GM23338 (cell line): ENCODE measurements around the gene PDE3A. TPM values are rescaled to one million over a fixed set of nuclear protein-coding genes. Genes with fewer than 3 reads are reported as not detected.

Experiments
- ATAC-seq: fragments of 200-7000 bp; cut with Tn5 transposase; 3 replicates; pipeline ENCODE4 v1.9.1; 2020
- DNase-seq: peaks from one replicate; pipeline ENCODE4 v3.0.0-alpha.2; 2015; ENCODE audit warnings: low spot score
- H2AFZ ChIP-seq: fragments of 200-600 bp; sonication (generic); 2 replicates; pipeline ENCODE4 v1.8.0; 2016; ENCODE audit warnings: antibody characterized with exemption, mild to moderate bottlenecking, moderate library complexity
- H3F3A ChIP-seq: fragments of 200-600 bp; sonication (generic); replicated peaks from 2 replicates; pipeline ENCODE4 v1.8.0; 2017; ENCODE audit warnings: antibody characterized with exemption, mixed run types, low read depth
- H3K27ac ChIP-seq: fragments of 200-600 bp; sonication (generic); 2 replicates; pipeline ENCODE4 v1.6.1; 2016; ENCODE audit warnings: low read depth
- H3K27me3 ChIP-seq: fragments of 200-600 bp; sonication (generic); 2 replicates; pipeline ENCODE4 v1.8.0; 2016; ENCODE audit warnings: mild to moderate bottlenecking, mixed run types, moderate library complexity; ENCODE audit not compliant: insufficient read depth
- H3K36me3 ChIP-seq: fragments of 200-600 bp; sonication (generic); 2 replicates; pipeline ENCODE4 v1.8.0; 2016; ENCODE audit warnings: mild to moderate bottlenecking; ENCODE audit not compliant: insufficient read depth
- H3K4me1 ChIP-seq: fragments of 200-600 bp; sonication (generic); 2 replicates; pipeline ENCODE4 v1.8.0; 2016; ENCODE audit warnings: mild to moderate bottlenecking, moderate library complexity; ENCODE audit not compliant: insufficient read depth
- H3K4me2 ChIP-seq: fragments of 200-600 bp; sonication (generic); 2 replicates; pipeline ENCODE4 v1.7.1; 2017; ENCODE audit warnings: mixed run types
- H3K4me3 ChIP-seq: fragments of 200-600 bp; sonication (generic); 2 replicates; pipeline ENCODE4 v1.6.1; 2016; ENCODE audit warnings: mixed run types
- H3K79me2 ChIP-seq: fragments of 200-600 bp; sonication (generic); replicated peaks from 2 replicates; pipeline ENCODE4 v1.8.0; 2017; ENCODE audit warnings: mild to moderate bottlenecking; ENCODE audit not compliant: insufficient read depth
- H3K9me2 ChIP-seq: fragments of 200-600 bp; sonication (generic); 2 replicates; pipeline ENCODE4 v1.8.0; 2017; ENCODE audit not compliant: insufficient read depth
- H4K20me1 ChIP-seq: fragments of 200-600 bp; sonication (generic); replicated peaks from 2 replicates; pipeline ENCODE4 v1.8.0; 2017; ENCODE audit warnings: mild to moderate bottlenecking; ENCODE audit not compliant: insufficient read depth
- H3K27ac Mint-ChIP-seq: 2 replicates; pipeline ENCODE4 v1.8.0; 2020; ENCODE audit warnings: inconsistent platforms, mild to moderate bottlenecking, moderate library complexity, mixed read lengths
- H3K27me3 Mint-ChIP-seq: 3 replicates; pipeline ENCODE4 v1.8.0; 2022; ENCODE audit warnings: low read depth, mild to moderate bottlenecking, moderate library complexity, mixed read lengths, inconsistent platforms; ENCODE audit not compliant: insufficient read depth, poor library complexity
- H3K36me3 Mint-ChIP-seq: 3 replicates; pipeline ENCODE4 v1.8.0; 2021; ENCODE audit warnings: low read depth, mild to moderate bottlenecking, inconsistent platforms, moderate library complexity, mixed read lengths
- H3K4me1 Mint-ChIP-seq: 3 replicates; pipeline ENCODE4 v1.8.0; 2020; ENCODE audit warnings: mild to moderate bottlenecking, inconsistent platforms, mixed read lengths
- H3K4me3 Mint-ChIP-seq: 3 replicates; pipeline ENCODE4 v1.8.0; 2021; ENCODE audit warnings: moderate library complexity, mild to moderate bottlenecking, inconsistent platforms, mixed read lengths
- H3K9me3 Mint-ChIP-seq: 3 replicates; pipeline ENCODE4 v1.8.0; 2020; ENCODE audit warnings: moderate library complexity, mild to moderate bottlenecking, inconsistent platforms, mixed read lengths
- CREB1 ChIP-seq: fragments of 250-450 bp; sonication (Bioruptor Pico); IDR thresholded peaks from 2 replicates; pipeline ENCODE4 v1.5.0; 2020; ENCODE audit warnings: low read depth, mild to moderate bottlenecking, moderate library complexity
- ETS1 ChIP-seq: IDR thresholded peaks from 2 replicates; pipeline ENCODE4 v1.6.1; 2016; ENCODE audit warnings: antibody characterized with exemption
- EZH2 ChIP-seq: fragments of 200-600 bp; sonication (generic); IDR thresholded peaks from one replicate; pipeline ENCODE4 v1.8.0; 2017; ENCODE audit warnings: antibody characterized with exemption, mild to moderate bottlenecking, low read depth; ENCODE audit not compliant: unreplicated experiment
- EZH2phosphoT487 ChIP-seq: fragments of 200-600 bp; sonication (generic); IDR thresholded peaks from one replicate; pipeline ENCODE4 v1.8.1; 2018; ENCODE audit warnings: antibody characterized with exemption; ENCODE audit not compliant: unreplicated experiment
- JUNB ChIP-seq: IDR thresholded peaks from one replicate; pipeline ENCODE4 v1.6.1; 2016; ENCODE audit warnings: antibody characterized with exemption; ENCODE audit not compliant: unreplicated experiment
- NANOG ChIP-seq: IDR thresholded peaks from 2 replicates; pipeline ENCODE4 v1.6.1; 2016; ENCODE audit warnings: antibody characterized with exemption, borderline replicate concordance
- POLR2AphosphoS5 ChIP-seq: IDR thresholded peaks from 2 replicates; pipeline ENCODE4 v1.6.1; 2016; ENCODE audit warnings: antibody characterized with exemption, low read depth
- STAT1 ChIP-seq: IDR thresholded peaks from one replicate; pipeline ENCODE4 v1.6.1; 2016; ENCODE audit warnings: antibody characterized with exemption; ENCODE audit not compliant: unreplicated experiment
- ZNF114 ChIP-seq: fragments of 250-450 bp; sonication (Bioruptor Pico); IDR thresholded peaks from 2 replicates; pipeline ENCODE4 v1.5.0; 2020; ENCODE audit warnings: mild to moderate bottlenecking, moderate library complexity
- ZNF331 ChIP-seq: fragments of 250-450 bp; sonication (Bioruptor Pico); IDR thresholded peaks from 2 replicates; pipeline ENCODE4 v1.5.0; 2020; ENCODE audit warnings: low read depth, mild to moderate bottlenecking, moderate library complexity
- polyA plus RNA-seq: library from polyadenylated mRNA; unstranded; fragments of >200 nt; fragmentation: Nextera tagmentation; extraction: Ambion mirVana; gene quantifications from 2 replicates; pipeline ENCODE4 v1.2.1, GENCODE V29; 2016
- total RNA-seq: library from RNA; depleted of rRNA; stranded (reverse); fragments of >200 nt; shearing (Covaris generic); gene quantifications from 2 replicates; pipeline ENCODE4 v1.2.3, GENCODE V29; 2014
- TF ChIP-seq, protein P1 (sequence below): IDR thresholded peaks from one replicate; pipeline ENCODE4 v1.6.1; 2018; ENCODE audit warnings: antibody characterized with exemption; ENCODE audit not compliant: unreplicated experiment
- TF ChIP-seq, protein P2 (sequence below), 2 experiments: fragments of 200-600 bp in 1 of 2; sonication (generic) in 1 of 2; conservative IDR thresholded peaks; 2 replicates each; pipeline versions ENCODE4 v1.5.1 to v1.6.1; 2016 to 2017; ENCODE audit warnings: antibody characterized with exemption in 2 of 2, low read depth in 2 of 2, mild to moderate bottlenecking in 2 of 2, moderate library complexity in 1 of 2
- TF ChIP-seq, protein P3 (sequence below): fragments of 250-450 bp; sonication (Bioruptor Pico); IDR thresholded peaks from 2 replicates; pipeline ENCODE4 v1.5.0; 2020; ENCODE audit warnings: mild to moderate bottlenecking, moderate library complexity

PDE3A gene
- total and polyA plus RNA-seq, 2 experiments from 2014 or later: 2.7 to 9.2 TPM

- Mint-ChIP-seq H3K4me1 (peaks cover 27% of the 10 kb centered on the region), H3K27me3 (peaks cover 3% of the 10 kb centered on the region), H3K4me3 (no peak overlapping the region), H3K9me3 (no peaks in the 10 kb centered on the region), H3K36me3 (peaks cover 2% of the 10 kb centered on the region; the same call in 1 of the 3 replicates), H3K27ac (no peak overlapping the region; the same call in 1 of the 2 replicates)
- Histone ChIP-seq H3K4me1 (peaks cover 31% of the 10 kb centered on the region), H3K79me2 (no peaks in the 10 kb centered on the region), H2AFZ (no peak overlapping the region), H3K4me3 (no peak overlapping the region), H3K27me3 (no peaks in the 10 kb centered on the region), H3K9me2 (no peaks in the 10 kb centered on the region), H3K4me2 (no peak overlapping the region), H4K20me1 (no peaks in the 10 kb centered on the region), H3F3A (no peaks in the 10 kb centered on the region), H3K36me3 (no peaks in the 10 kb centered on the region), H3K27ac (no peak overlapping the region)
- TF ChIP-seq JUNB: no peak
- TF ChIP-seq CREB1 (CRISPR knock-in tag): no peak
- no peak for TF ChIP-seq ZNF331
- TF ChIP-seq, protein P1, sequence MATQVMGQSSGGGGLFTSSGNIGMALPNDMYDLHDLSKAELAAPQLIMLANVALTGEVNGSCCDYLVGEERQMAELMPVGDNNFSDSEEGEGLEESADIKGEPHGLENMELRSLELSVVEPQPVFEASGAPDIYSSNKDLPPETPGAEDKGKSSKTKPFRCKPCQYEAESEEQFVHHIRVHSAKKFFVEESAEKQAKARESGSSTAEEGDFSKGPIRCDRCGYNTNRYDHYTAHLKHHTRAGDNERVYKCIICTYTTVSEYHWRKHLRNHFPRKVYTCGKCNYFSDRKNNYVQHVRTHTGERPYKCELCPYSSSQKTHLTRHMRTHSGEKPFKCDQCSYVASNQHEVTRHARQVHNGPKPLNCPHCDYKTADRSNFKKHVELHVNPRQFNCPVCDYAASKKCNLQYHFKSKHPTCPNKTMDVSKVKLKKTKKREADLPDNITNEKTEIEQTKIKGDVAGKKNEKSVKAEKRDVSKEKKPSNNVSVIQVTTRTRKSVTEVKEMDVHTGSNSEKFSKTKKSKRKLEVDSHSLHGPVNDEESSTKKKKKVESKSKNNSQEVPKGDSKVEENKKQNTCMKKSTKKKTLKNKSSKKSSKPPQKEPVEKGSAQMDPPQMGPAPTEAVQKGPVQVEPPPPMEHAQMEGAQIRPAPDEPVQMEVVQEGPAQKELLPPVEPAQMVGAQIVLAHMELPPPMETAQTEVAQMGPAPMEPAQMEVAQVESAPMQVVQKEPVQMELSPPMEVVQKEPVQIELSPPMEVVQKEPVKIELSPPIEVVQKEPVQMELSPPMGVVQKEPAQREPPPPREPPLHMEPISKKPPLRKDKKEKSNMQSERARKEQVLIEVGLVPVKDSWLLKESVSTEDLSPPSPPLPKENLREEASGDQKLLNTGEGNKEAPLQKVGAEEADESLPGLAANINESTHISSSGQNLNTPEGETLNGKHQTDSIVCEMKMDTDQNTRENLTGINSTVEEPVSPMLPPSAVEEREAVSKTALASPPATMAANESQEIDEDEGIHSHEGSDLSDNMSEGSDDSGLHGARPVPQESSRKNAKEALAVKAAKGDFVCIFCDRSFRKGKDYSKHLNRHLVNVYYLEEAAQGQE: no peak
- TF ChIP-seq, protein P2, sequence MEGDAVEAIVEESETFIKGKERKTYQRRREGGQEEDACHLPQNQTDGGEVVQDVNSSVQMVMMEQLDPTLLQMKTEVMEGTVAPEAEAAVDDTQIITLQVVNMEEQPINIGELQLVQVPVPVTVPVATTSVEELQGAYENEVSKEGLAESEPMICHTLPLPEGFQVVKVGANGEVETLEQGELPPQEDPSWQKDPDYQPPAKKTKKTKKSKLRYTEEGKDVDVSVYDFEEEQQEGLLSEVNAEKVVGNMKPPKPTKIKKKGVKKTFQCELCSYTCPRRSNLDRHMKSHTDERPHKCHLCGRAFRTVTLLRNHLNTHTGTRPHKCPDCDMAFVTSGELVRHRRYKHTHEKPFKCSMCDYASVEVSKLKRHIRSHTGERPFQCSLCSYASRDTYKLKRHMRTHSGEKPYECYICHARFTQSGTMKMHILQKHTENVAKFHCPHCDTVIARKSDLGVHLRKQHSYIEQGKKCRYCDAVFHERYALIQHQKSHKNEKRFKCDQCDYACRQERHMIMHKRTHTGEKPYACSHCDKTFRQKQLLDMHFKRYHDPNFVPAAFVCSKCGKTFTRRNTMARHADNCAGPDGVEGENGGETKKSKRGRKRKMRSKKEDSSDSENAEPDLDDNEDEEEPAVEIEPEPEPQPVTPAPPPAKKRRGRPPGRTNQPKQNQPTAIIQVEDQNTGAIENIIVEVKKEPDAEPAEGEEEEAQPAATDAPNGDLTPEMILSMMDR (conservative IDR thresholded peaks at IDR 0.05; ENCODE audit: low read depth in 2 of 2): no peak
- no peak for TF ChIP-seq ZNF114
- TF ChIP-seq EZH2phosphoT487: no peak
- TF ChIP-seq STAT1: no peak
- no peak for TF ChIP-seq POLR2AphosphoS5
- no peak for TF ChIP-seq EZH2
- no peak for TF ChIP-seq ETS1
- no peak for TF ChIP-seq NANOG
- TF ChIP-seq, protein P3, sequence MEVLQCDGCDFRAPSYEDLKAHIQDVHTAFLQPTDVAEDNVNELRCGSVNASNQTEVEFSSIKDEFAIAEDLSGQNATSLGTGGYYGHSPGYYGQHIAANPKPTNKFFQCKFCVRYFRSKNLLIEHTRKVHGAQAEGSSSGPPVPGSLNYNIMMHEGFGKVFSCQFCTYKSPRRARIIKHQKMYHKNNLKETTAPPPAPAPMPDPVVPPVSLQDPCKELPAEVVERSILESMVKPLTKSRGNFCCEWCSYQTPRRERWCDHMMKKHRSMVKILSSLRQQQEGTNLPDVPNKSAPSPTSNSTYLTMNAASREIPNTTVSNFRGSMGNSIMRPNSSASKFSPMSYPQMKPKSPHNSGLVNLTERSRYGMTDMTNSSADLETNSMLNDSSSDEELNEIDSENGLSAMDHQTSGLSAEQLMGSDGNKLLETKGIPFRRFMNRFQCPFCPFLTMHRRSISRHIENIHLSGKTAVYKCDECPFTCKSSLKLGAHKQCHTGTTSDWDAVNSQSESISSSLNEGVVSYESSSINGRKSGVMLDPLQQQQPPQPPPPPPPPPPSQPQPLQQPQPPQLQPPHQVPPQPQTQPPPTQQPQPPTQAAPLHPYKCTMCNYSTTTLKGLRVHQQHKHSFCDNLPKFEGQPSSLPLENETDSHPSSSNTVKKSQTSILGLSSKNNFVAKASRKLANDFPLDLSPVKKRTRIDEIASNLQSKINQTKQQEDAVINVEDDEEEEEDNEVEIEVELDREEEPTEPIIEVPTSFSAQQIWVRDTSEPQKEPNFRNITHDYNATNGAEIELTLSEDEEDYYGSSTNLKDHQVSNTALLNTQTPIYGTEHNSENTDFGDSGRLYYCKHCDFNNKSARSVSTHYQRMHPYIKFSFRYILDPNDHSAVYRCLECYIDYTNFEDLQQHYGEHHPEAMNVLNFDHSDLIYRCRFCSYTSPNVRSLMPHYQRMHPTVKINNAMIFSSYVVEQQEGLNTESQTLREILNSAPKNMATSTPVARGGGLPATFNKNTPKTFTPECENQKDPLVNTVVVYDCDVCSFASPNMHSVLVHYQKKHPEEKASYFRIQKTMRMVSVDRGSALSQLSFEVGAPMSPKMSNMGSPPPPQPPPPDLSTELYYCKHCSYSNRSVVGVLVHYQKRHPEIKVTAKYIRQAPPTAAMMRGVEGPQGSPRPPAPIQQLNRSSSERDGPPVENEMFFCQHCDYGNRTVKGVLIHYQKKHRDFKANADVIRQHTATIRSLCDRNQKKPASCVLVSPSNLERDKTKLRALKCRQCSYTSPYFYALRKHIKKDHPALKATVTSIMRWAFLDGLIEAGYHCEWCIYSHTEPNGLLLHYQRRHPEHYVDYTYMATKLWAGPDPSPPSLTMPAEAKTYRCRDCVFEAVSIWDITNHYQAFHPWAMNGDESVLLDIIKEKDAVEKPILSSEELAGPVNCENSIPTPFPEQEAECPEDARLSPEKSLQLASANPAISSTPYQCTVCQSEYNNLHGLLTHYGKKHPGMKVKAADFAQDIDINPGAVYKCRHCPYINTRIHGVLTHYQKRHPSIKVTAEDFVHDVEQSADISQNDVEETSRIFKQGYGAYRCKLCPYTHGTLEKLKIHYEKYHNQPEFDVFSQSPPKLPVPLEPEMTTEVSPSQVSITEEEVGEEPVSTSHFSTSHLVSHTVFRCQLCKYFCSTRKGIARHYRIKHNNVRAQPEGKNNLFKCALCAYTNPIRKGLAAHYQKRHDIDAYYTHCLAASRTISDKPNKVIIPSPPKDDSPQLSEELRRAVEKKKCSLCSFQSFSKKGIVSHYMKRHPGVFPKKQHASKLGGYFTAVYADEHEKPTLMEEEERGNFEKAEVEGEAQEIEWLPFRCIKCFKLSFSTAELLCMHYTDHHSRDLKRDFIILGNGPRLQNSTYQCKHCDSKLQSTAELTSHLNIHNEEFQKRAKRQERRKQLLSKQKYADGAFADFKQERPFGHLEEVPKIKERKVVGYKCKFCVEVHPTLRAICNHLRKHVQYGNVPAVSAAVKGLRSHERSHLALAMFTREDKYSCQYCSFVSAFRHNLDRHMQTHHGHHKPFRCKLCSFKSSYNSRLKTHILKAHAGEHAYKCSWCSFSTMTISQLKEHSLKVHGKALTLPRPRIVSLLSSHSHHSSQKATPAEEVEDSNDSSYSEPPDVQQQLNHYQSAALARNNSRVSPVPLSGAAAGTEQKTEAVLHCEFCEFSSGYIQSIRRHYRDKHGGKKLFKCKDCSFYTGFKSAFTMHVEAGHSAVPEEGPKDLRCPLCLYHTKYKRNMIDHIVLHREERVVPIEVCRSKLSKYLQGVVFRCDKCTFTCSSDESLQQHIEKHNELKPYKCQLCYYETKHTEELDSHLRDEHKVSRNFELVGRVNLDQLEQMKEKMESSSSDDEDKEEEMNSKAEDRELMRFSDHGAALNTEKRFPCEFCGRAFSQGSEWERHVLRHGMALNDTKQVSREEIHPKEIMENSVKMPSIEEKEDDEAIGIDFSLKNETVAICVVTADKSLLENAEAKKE (CRISPR knock-in tag): no peak
- ATAC-seq: no peak
- DNase-seq: no peak
These were observed 263.4 kb downstream of the PDE3A start for GRCh38 chr12:20631711-20632110.
